Testis (tissue), 3 donors: ENCODE measurements around the gene ICAM3. TPM values are rescaled to one million over a fixed set of nuclear protein-coding genes. Genes with fewer than 3 reads are reported as not detected.

ENCODE experiments used
- DNase-seq: peaks from one replicate; pipeline ENCODE4 v3.0.0-alpha.2; 2019
- H3K27ac ChIP-seq, 2 donors: fragments of 200-600 bp; sonication (generic); one replicate each; pipeline ENCODE4 v1.5.1; 2019
- H3K27me3 ChIP-seq: fragments of 200-600 bp; sonication (generic); one replicate; pipeline ENCODE4 v1.5.1; 2019
- H3K36me3 ChIP-seq: fragments of 200-600 bp; sonication (generic); one replicate; pipeline ENCODE4 v1.5.1; 2017; ENCODE audit warnings: low read depth; ENCODE audit errors: missing control alignments
- H3K4me1 ChIP-seq: fragments of 200-600 bp; sonication (generic); one replicate; pipeline ENCODE4 v1.5.1; 2019
- H3K4me3 ChIP-seq, 2 donors: fragments of 200-600 bp; sonication (generic); one replicate each; pipeline ENCODE4 v1.5.1; 2017 to 2019
- H3K9me3 ChIP-seq: fragments of 200-600 bp; sonication (generic); one replicate; pipeline ENCODE4 v1.5.1; 2017
- POLR2A ChIP-seq: fragments of 450-650 bp; IDR thresholded peaks from one replicate; pipeline ENCODE4 v1.6.1; 2017; ENCODE audit warnings: antibody characterized with exemption, mild to moderate bottlenecking, moderate library complexity
- WGBS, 2 donors: methylation state at CpG; one replicate each; pipeline ENCODE4 v1.1.5; 2018; 5-methylcytosine and 5-hydroxymethylcytosine counted together
- intact Hi-C: fragments of 100-400 bp; cut with DNase I; formaldehyde crosslinking; loops from one replicate; pipeline ENCODE4 v1.15.1; 2023; ENCODE audit warnings: low total_unique reads
- polyA plus RNA-seq: library from polyadenylated mRNA; stranded (reverse); fragments of 350-450 nt; fragmentation: Illumina TruSeq; extraction: RNeasy Lipid Tissue Mini Kit (QIAGEN cat#74804); gene quantifications from one replicate; pipeline ENCODE4 v1.2.3, GENCODE V29; 2014; ENCODE audit warnings: low read depth, low replicate concordance; ENCODE audit not compliant: insufficient read depth
- total RNA-seq, 2 donors: library from RNA; depleted of rRNA; stranded (reverse); fragments of >200 nt; gene quantifications; one replicate each; pipeline ENCODE4 v1.2.3, GENCODE V29; 2016
- TF ChIP-seq, protein P1 (sequence below), 3 experiments: fragments of 450-650 bp in 2 of 3; fragments of 200-600 bp in 1 of 3; sonication (generic) in 1 of 3; IDR thresholded peaks; one replicate each; pipeline ENCODE4 v1.5.1; 2016 to 2019; ENCODE audit warnings: antibody characterized with exemption in 3 of 3, mild to moderate bottlenecking in 2 of 3, moderate library complexity in 1 of 3

Gene ICAM3
- total and polyA plus RNA-seq, 3 donors from 2014 or later: 2.4 to 6.3 (median 2.8) TPM

GRCh38 chr19:10295305-10295846 is 44.0 kb downstream of the ICAM3 start:
- Histone ChIP-seq H3K27ac (no peak overlapping the region), H3K9me3 (no peaks in the 10 kb centered on the region), H3K4me3 (no peak overlapping the region), H3K27me3 (peaks cover 5% of the 10 kb centered on the region), H3K4me1 (peaks cover 17% of the 10 kb centered on the region), H3K36me3 (no peaks in the 10 kb centered on the region)
- WGBS, 2 donors: 0 to 2% methylated on average over 10 to 43 of the region's 48 CpGs
- TF ChIP-seq, protein P1, sequence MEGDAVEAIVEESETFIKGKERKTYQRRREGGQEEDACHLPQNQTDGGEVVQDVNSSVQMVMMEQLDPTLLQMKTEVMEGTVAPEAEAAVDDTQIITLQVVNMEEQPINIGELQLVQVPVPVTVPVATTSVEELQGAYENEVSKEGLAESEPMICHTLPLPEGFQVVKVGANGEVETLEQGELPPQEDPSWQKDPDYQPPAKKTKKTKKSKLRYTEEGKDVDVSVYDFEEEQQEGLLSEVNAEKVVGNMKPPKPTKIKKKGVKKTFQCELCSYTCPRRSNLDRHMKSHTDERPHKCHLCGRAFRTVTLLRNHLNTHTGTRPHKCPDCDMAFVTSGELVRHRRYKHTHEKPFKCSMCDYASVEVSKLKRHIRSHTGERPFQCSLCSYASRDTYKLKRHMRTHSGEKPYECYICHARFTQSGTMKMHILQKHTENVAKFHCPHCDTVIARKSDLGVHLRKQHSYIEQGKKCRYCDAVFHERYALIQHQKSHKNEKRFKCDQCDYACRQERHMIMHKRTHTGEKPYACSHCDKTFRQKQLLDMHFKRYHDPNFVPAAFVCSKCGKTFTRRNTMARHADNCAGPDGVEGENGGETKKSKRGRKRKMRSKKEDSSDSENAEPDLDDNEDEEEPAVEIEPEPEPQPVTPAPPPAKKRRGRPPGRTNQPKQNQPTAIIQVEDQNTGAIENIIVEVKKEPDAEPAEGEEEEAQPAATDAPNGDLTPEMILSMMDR (IDR thresholded peaks at IDR 0.05): no peak
- no peak for TF ChIP-seq POLR2A
- peak; percentile 39 for DNase-seq
- intact Hi-C loops: no loop called here

GRCh38 chr19:10294368-10294697 is 45.1 kb downstream of the ICAM3 start:
- H3K27ac ChIP-seq: no peak overlapping the region
- peaks cover 5% of the 10 kb centered on the region for H3K27me3 ChIP-seq
- H3K4me3 ChIP-seq: no peak overlapping the region
- H3K9me3 ChIP-seq: no peaks in the 10 kb centered on the region
- 0 to 8% methylated on average over 2 to 25 of the region's 25 CpGs for WGBS, 2 donors
- DNase-seq: no peak
- H3K4me1 ChIP-seq: peaks cover 26% of the 10 kb centered on the region
- no peaks in the 10 kb centered on the region for H3K36me3 ChIP-seq
- intact Hi-C loops: no loop called here
- TF ChIP-seq POLR2A: no peak
- TF ChIP-seq, protein P1 (IDR thresholded peaks at IDR 0.05): no peak

DNA sequence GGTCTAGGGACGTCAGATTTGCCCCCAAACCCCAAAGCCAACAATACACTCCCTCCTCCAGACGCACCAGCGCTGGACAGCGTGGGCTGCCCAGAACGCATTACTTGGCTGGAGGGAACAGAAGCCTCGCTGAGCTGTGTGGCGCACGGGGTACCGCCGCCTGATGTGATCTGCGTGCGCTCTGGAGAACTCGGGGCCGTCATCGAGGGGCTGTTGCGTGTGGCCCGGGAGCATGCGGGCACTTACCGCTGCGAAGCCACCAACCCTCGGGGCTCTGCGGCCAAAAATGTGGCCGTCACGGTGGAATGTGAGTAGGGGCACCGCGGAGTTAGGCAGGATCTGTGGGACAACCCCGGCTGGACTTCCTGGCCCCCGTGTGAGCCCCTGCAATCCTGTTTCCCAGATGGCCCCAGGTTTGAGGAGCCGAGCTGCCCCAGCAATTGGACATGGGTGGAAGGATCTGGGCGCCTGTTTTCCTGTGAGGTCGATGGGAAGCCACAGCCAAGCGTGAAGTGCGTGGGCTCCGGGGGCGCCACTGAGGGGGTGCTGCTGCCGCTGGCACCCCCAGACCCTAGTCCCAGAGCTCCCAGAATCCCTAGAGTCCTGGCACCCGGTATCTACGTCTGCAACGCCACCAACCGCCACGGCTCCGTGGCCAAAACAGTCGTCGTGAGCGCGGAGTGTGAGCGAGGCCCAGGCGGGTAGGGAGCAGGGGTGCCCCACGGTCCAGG is 45.6 kb downstream of the ICAM3 start:
- Histone ChIP-seq H3K9me3 (no peaks in the 10 kb centered on the region), H3K27me3 (peaks cover 5% of the 10 kb centered on the region), H3K27ac (no peak overlapping the region), H3K4me1 (peaks cover 32% of the 10 kb centered on the region), H3K4me3 (no peak overlapping the region), H3K36me3 (no peaks in the 10 kb centered on the region)
- DNase-seq: no peak
- intact Hi-C loops: no loop called here
- WGBS, 2 donors: 4 to 15% methylated on average over 26 to 49 of the region's 49 CpGs
- no peak for TF ChIP-seq POLR2A
- TF ChIP-seq, protein P1 (IDR thresholded peaks at IDR 0.05): no peak

DNA sequence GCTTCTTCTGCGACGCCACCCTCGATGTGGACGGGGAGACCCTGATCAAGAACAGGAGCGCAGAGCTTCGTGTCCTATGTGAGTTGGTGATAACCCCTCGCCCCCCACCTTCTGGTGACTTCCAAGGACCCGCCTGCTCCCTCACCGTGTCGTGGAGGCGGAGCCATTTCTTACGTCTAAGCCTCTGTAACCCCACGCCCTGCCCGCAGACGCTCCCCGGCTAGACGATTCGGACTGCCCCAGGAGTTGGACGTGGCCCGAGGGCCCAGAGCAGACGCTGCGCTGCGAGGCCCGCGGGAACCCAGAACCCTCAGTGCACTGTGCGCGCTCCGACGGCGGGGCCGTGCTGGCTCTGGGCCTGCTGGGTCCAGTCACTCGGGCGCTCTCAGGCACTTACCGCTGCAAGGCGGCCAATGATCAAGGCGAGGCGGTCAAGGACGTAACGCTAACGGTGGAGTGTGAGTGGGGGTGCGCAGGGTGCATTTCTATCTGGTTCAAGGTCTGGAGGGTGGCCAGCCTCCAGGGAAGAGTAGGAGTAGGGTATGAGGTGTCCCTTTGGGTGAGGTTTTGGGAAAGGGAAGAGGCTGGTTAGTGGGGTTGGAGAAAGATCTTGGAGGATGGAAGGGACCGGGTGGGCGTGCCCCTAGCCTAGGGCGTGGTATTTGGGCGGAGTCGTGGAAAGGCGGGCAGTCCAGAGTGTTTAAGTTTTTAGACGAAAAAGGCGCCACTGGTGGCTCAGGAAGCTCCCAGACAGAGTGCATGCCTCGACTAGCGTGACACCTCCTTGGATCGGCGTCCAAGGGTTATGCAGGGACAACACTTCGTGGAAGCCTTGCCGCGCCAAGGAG is 46.4 kb downstream of the ICAM3 start:
- no peak overlapping the region for H3K4me3 ChIP-seq
- H3K9me3 ChIP-seq: no peaks in the 10 kb centered on the region
- 7 to 8% methylated on average over 47 of the region's 56 CpGs for WGBS, 2 donors
- intact Hi-C loops: no loop called here
- peaks cover 32% of the 10 kb centered on the region for H3K4me1 ChIP-seq
- no peak for TF ChIP-seq POLR2A
- TF ChIP-seq, protein P1 (IDR thresholded peaks at IDR 0.05): no peak
- H3K36me3 ChIP-seq: no peaks in the 10 kb centered on the region
- H3K27ac ChIP-seq: no peak overlapping the region
- DNase-seq: no peak
- peaks cover 5% of the 10 kb centered on the region for H3K27me3 ChIP-seq
